Measurements from ENCODE around the gene DCUN1D2.

DNA sequence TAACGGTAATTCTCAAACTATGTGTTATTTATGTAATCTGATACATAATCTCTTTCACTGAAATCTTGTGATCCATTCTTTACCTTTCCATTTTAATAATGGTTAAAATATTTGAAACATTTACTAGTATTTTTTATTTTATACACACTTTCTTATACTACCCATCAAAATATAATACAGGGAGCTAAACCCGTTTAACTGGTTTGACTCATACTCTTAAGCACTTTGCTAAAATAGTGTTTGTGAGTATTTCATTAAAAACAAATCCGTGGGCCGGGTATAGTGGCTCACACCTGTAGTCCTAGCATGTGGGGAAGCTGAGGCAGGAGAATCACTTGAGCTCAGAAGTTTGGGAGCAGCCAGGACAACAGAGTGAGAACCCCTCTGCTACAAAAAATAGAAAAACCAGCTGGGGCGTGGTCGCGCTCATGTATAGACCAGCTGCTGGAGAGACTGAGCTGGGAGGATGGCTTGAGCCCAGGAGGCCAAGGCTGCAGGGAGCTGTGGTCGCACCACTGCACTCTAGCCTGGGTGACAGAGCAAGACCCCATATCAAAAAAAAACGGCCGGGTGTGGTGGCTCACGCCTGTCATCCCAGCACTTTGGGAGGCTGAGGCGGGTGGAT lies 43.8 kb upstream of the DCUN1D2 start:
- TF ChIP-seq, protein P1, sequence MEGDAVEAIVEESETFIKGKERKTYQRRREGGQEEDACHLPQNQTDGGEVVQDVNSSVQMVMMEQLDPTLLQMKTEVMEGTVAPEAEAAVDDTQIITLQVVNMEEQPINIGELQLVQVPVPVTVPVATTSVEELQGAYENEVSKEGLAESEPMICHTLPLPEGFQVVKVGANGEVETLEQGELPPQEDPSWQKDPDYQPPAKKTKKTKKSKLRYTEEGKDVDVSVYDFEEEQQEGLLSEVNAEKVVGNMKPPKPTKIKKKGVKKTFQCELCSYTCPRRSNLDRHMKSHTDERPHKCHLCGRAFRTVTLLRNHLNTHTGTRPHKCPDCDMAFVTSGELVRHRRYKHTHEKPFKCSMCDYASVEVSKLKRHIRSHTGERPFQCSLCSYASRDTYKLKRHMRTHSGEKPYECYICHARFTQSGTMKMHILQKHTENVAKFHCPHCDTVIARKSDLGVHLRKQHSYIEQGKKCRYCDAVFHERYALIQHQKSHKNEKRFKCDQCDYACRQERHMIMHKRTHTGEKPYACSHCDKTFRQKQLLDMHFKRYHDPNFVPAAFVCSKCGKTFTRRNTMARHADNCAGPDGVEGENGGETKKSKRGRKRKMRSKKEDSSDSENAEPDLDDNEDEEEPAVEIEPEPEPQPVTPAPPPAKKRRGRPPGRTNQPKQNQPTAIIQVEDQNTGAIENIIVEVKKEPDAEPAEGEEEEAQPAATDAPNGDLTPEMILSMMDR (IDR thresholded peaks at IDR 0.05): no peak
- TF ChIP-seq POLR2AphosphoS5 (IDR thresholded peaks at IDR 0.05) (no peak), POLR2A (IDR thresholded peaks at IDR 0.05) (no peak), EP300 (IDR thresholded peaks at IDR 0.05) (no peak)
